ENCODE results near the gene COL3A1.

GRCh38 chr2:188977317-188977716, 3.1 kb downstream of the COL3A1 start:
- TF ChIP-seq CTCF (conservative IDR thresholded peaks at IDR 0.05; ENCODE audit: low read depth in 2 of 2) (no peak), EZH2 (IDR thresholded peaks at IDR 0.05; ENCODE audit: low read depth, unreplicated experiment) (no peak), CREB1 (CRISPR knock-in tag; IDR thresholded peaks at IDR 0.05; ENCODE audit: low read depth) (no peak), EZH2phosphoT487 (IDR thresholded peaks at IDR 0.05; ENCODE audit: unreplicated experiment) (no peak)
